Spleen (tissue), 11 donors: Measurements from ENCODE around the gene COBL. TPM values are rescaled to one million over a fixed set of nuclear protein-coding genes. Genes with fewer than 3 reads are reported as not detected.

Experiments used
- DNase-seq: peaks from one replicate; pipeline ENCODE4 v3.0.0-alpha.2; 2020
- H3K27ac ChIP-seq, 8 donors: fragments of 200-600 bp; sonication (generic) in 7 of 8; 1 replicate in 4 of 8; 2 replicates in 4 of 8; pipeline versions ENCODE4 v1.5.0 to v1.8.0; 2016 to 2021; ENCODE audit warnings: inconsistent platforms in 4 of 8, mild to moderate bottlenecking in 4 of 8, moderate library complexity in 1 of 8
- H3K27me3 ChIP-seq, 7 donors: fragments of 200-600 bp; sonication (generic) in 6 of 7; replicated peaks in 1 of 7; 1 replicate in 4 of 7; 2 replicates in 3 of 7; pipeline versions ENCODE4 v1.5.0 to v1.8.0; 2016 to 2021; ENCODE audit warnings: inconsistent platforms in 3 of 7, mild to moderate bottlenecking in 1 of 7
- H3K36me3 ChIP-seq, 6 donors: fragments of 200-600 bp; sonication (generic) in 5 of 6; 1 replicate in 4 of 6; 2 replicates in 2 of 6; pipeline versions ENCODE4 v1.5.0 to v1.8.0; 2016 to 2021; ENCODE audit warnings: inconsistent platforms in 2 of 6
- H3K4me1 ChIP-seq, 6 donors: fragments of 200-600 bp; sonication (generic) in 5 of 6; 1 replicate in 3 of 6; 2 replicates in 3 of 6; pipeline versions ENCODE4 v1.5.0 to v1.8.0; 2016 to 2021; ENCODE audit warnings: inconsistent platforms in 3 of 6
- H3K4me3 ChIP-seq, 8 donors: fragments of 200-600 bp; sonication (generic) in 7 of 8; 1 replicate in 4 of 8; 2 replicates in 4 of 8; pipeline versions ENCODE4 v1.5.0 to v1.8.0; 2016 to 2021; ENCODE audit warnings: inconsistent platforms in 4 of 8, mild to moderate bottlenecking in 4 of 8, moderate library complexity in 2 of 8
- H3K9me3 ChIP-seq, 8 donors: fragments of 200-600 bp; sonication (generic) in 7 of 8; 1 replicate in 4 of 8; 2 replicates in 4 of 8; pipeline versions ENCODE4 v1.5.0 to v1.8.0; 2016 to 2021; ENCODE audit warnings: inconsistent platforms in 4 of 8
- CTCF ChIP-seq, 11 experiments: fragments of 200-600 bp in 7 of 11; fragments of 450-650 bp in 4 of 11; sonication (generic) in 4 of 11; IDR thresholded peaks in 8 of 11; conservative IDR thresholded peaks in 3 of 11; 1 replicate in 7 of 11; 2 replicates in 4 of 11; pipeline versions ENCODE4 v1.4.0 to v1.8.0; 2016 to 2021; ENCODE audit warnings: antibody characterized with exemption in 11 of 11, inconsistent platforms in 4 of 11, mild to moderate bottlenecking in 1 of 11
- POLR2A ChIP-seq, 3 donors: fragments of 450-650 bp; IDR thresholded peaks; one replicate each; pipeline ENCODE4 v1.5.1; 2017; ENCODE audit warnings: antibody characterized with exemption in 3 of 3, mild to moderate bottlenecking in 1 of 3
- POLR2AphosphoS5 ChIP-seq, 3 donors: sonication (generic); formaldehyde crosslinking; IDR thresholded peaks; one replicate each; pipeline ENCODE4 v1.5.1; 2017; ENCODE audit warnings: antibody characterized with exemption in 3 of 3
- WGBS, 5 donors: extraction: QIAGEN DNeasy Blood & Tissue Kit in 3 of 5; methylation state at CpG; one replicate each; pipeline versions ENCODE4 v1.1.5 to v1.1.7; 2013 to 2018; 5-methylcytosine and 5-hydroxymethylcytosine counted together
- intact Hi-C: fragments of 100-400 bp; cut with DNase I; formaldehyde crosslinking; loops from one replicate; pipeline ENCODE4 v1.15.0; 2023; ENCODE audit warnings: low total_unique reads
- polyA plus RNA-seq, 3 donors: library from polyadenylated mRNA; stranded (reverse); fragments of 200-250 nt; gene quantifications; one replicate each; pipeline ENCODE4 v1.2.1, GENCODE V29; 2013
- total RNA-seq, 7 donors: library from RNA; depleted of rRNA in 3 of 7; stranded (reverse); fragments of >200 nt in 3 of 7; fragmentation: NEBNext Ultra II Directional in 4 of 7; extraction: Animal tissue kit (Norgen Biotek cat#: 25700) in 4 of 7; gene quantifications; one replicate each; pipeline versions ENCODE4 v1.1.0 to v1.2.1, GENCODE V29; 2016 to 2021
- donor health status: healthy with polysubstance abuse.
- donor health status: DM: no; HTN: no; CAD: no; lungs with moderate emphysema.
- donor health status: DM: no; HTN: no; CAD: no.
- donor health status: Bipolar disorder and iron deficiency.
- donor health status: healthy.
- donor health status: DM: no; HTN: no; CAD: no.
- donor health status: DM: yes; HTN: yes; CAD: no.

Gene COBL
- total and polyA plus RNA-seq, 10 donors: 0.09 to 0.80 (median 0.57) TPM; not detected in 1

- H3K9me3 ChIP-seq: no peaks in the 10 kb centered on the region
- H3K36me3 ChIP-seq: no peaks in the 10 kb centered on the region
- 92 to 96% (median 94%) methylated on average over 10 of the region's 10 CpGs for WGBS, 5 donors
- TF ChIP-seq POLR2A (IDR thresholded peaks at IDR 0.05): no peak
- TF ChIP-seq CTCF (IDR thresholded peaks at IDR 0.05 in 8 of 11, conservative IDR thresholded peaks at IDR 0.05 in 3 of 11): no peak
- no peak for TF ChIP-seq POLR2AphosphoS5 (IDR thresholded peaks at IDR 0.05)
- DNase-seq: no peak
- H3K4me1 ChIP-seq: no peaks in the 10 kb centered on the region
- H3K27me3 ChIP-seq: no peaks in the 10 kb centered on the region
- H3K4me3 ChIP-seq: no peak overlapping the region
- intact Hi-C loops: no loop called here
- no peak overlapping the region for H3K27ac ChIP-seq
These were observed 289.3 kb downstream of the COBL start for GRCh38 chr7:51027106-51027934.

- Histone ChIP-seq H3K4me3 (no peak overlapping the region), H3K4me1 (no peaks in the 10 kb centered on the region), H3K36me3 (no peaks in the 10 kb centered on the region), H3K9me3 (no peaks in the 10 kb centered on the region), H3K27me3 (no peaks in the 10 kb centered on the region), H3K27ac (no peak overlapping the region)
- TF ChIP-seq CTCF (IDR thresholded peaks at IDR 0.05 in 8 of 11, conservative IDR thresholded peaks at IDR 0.05 in 3 of 11) (no peak), POLR2AphosphoS5 (IDR thresholded peaks at IDR 0.05) (no peak), POLR2A (IDR thresholded peaks at IDR 0.05) (no peak)
- DNase-seq: no peak
- intact Hi-C loops: no loop called here
- WGBS, 5 donors: 95 to 99% (median 96%) methylated on average over 8 to 12 of the region's 12 CpGs
These were observed 290.3 kb downstream of the COBL start for GRCh38 chr7:51026341-51026740.

DNA sequence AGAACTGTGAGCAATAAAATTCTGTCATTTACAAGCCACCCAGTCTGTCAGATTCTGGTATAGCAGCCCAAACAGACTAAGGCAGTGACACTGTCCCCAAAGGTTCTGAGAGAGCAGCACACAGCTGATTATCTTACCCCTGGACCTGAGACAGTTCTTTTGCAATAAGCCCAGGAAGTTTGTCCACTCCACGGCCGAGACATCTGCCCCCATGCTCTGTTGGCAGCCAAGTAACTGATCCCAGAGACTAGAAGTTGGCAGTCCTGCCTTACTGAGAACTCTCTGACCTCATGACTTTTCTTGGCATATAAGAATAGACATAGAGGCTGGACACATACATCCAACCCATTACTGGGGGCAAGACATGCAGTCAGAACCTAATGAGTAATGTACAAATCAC is 290.9 kb downstream of the COBL start:
- no peaks in the 10 kb centered on the region for H3K36me3 ChIP-seq
- intact Hi-C loops: no loop called here
- WGBS, 5 donors: 32 to 73% (median 60%) methylated on average over 2 of the region's 2 CpGs

More for the DNA sequence above, 290.9 kb downstream of the COBL start:
- TF ChIP-seq POLR2A (IDR thresholded peaks at IDR 0.05): no peak
- TF ChIP-seq CTCF (IDR thresholded peaks at IDR 0.05 in 8 of 11, conservative IDR thresholded peaks at IDR 0.05 in 3 of 11): no peak
- no peak for TF ChIP-seq POLR2AphosphoS5 (IDR thresholded peaks at IDR 0.05)
- Histone ChIP-seq H3K4me1 (no peaks in the 10 kb centered on the region), H3K9me3 (no peaks in the 10 kb centered on the region), H3K4me3 (no peak overlapping the region), H3K27me3 (no peaks in the 10 kb centered on the region), H3K27ac (no peak overlapping the region)
- DNase-seq: no peak
